ENCODE results near the gene MPL.

The MPL gene

DNA sequence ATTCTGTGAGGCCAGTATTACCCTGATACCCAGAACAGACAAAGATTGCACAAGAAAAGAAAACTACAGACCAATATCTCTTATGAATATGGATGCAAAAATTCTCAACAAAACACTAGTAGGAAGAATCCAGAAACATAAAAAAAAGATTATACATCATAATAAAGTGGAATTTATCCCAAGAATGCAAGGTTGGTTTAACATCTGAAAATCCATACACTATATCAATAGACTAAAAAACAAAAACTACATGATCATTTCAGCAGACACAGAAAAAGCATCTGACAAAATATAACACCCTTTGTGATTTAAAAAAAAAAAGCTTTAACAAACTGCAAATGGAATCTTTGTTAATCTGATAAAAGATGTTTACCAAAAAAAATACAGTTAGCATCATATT is 12.2 kb upstream of the MPL start:
- no peak for ATAC-seq
- TF ChIP-seq TOX (CRISPR knock-in tag; IDR thresholded peaks at IDR 0.05; ENCODE audit: borderline replicate concordance) = no peak
- TF ChIP-seq ESRRG (CRISPR knock-in tag; IDR thresholded peaks at IDR 0.05) = no peak
- TF ChIP-seq TSHZ2 (CRISPR knock-in tag; IDR thresholded peaks at IDR 0.05) = no peak

DNA sequence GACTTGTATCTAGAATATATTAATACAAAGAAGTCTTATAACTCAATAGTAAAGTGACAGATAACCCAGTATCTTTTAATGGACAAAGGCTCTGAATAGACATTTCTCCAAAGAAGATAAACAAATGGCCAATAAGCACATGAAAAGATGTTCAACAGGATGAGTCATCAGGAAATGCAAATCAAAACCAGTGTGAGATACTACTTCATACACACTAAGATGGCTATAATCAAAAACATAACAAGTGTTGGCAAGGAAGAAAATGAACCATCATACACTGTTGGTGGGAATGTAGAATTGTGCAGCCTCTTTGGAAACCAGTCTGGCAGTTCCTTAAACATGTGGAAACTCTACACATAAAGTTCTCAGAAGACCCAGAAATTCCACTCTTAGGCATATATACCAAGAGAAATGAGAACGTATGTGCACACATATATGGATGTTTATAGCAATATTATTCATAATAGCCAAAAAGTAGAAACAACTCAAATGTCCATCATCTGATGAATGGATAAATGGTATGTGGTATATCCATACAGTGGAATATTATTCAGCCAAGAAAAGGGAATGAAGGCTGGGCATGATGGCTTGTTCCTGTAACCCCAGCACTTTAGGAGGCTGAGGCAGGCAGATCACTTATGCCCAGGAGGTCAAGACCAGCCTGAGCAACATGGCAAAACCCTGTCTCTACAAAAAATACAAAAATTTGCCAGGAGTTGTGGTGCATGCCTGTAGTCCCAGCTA is 9.9 kb upstream of the MPL start:
- TF ChIP-seq CSRNP3 (CRISPR knock-in tag; IDR thresholded peaks at IDR 0.05) (no peak), PATZ1 (CRISPR knock-in tag; IDR thresholded peaks at IDR 0.05; ENCODE audit: borderline replicate concordance) (no peak), ZNF8 (CRISPR knock-in tag; IDR thresholded peaks at IDR 0.05) (peak; percentile 99)

GRCh38 chr1:43329995-43330751 is 7.4 kb upstream of the MPL start:
- TF ChIP-seq TCF4 (CRISPR knock-in tag; IDR thresholded peaks at IDR 0.05; ENCODE audit: borderline replicate concordance) = no peak
- TF ChIP-seq ZFP3 (CRISPR knock-in tag; IDR thresholded peaks at IDR 0.05) = no peak
- no peak for TF ChIP-seq TOX (CRISPR knock-in tag; IDR thresholded peaks at IDR 0.05; ENCODE audit: borderline replicate concordance)
- no peak for TF ChIP-seq SNAI2 (CRISPR knock-in tag; IDR thresholded peaks at IDR 0.05)
- ATAC-seq = peak; percentile 73

More for the DNA sequence above, 9.9 kb upstream of the MPL start:
- no peak for ATAC-seq

DNA sequence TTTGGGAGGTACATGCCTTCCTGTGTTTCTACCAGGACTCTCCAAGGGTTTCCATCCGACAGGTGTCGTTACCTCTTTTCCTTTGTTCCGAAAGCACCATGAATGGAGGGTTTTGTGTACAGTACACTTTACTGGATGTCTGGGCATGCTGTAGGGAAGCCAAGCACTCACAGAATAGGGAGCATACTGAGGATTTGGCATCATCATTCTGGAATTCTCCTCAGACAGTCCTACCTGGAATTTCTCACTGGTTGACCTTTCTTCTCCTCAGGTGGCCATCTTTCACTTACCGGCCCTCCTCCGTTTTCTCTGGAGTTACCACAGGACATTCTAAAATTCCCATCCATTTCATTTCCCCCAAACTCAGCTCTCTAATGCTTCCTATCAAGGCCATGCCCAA is 5.9 kb upstream of the MPL start:
- TF ChIP-seq TOX (CRISPR knock-in tag; IDR thresholded peaks at IDR 0.05; ENCODE audit: borderline replicate concordance) = no peak
- no peak for TF ChIP-seq ZNF70 (CRISPR knock-in tag; IDR thresholded peaks at IDR 0.05)
- TF ChIP-seq RARB (CRISPR knock-in tag; IDR thresholded peaks at IDR 0.05) = no peak
- no peak for TF ChIP-seq ZNF565 (CRISPR knock-in tag; conservative IDR thresholded peaks at IDR 0.05; ENCODE audit: low read depth)
- ATAC-seq = no peak

DNA sequence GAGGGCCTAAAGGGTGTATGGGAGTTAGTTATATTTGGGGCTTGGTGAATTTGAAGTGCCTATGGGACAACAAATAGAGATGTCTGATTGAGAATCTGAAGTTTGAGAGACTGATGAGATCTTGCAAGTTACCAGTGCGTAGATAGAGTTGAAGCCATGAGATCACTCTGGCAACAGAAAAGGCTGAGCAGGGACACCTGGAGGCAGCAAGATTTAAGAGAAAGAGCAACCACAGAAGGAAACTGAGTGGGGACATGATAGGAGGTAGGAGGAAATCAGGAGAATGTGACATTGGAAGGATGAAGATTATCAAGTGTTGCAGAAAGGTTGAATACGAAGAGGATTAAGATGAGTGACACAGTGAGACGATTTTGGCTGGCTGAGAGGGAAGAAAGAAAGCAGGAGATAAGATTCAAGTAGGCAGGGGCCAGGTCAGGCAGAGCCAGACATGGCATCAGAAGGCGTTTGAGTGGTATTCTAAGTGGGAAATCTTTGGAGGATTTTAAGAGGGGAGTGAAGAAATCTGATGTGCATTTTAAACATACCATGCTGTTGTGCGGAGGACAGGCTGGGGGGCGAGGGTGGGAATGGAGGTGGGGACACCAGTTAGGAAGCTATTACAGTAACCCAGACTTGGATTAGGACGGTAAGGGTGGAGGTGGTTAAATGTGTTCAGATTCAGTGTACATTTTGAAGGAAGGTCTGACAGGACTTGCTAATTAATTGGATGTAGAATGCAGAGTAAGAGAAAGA is 3.0 kb upstream of the MPL start:
- ATAC-seq = no peak
- no peak for TF ChIP-seq ISL1 (CRISPR knock-in tag; IDR thresholded peaks at IDR 0.05)
- TF ChIP-seq ZNF8 (CRISPR knock-in tag; IDR thresholded peaks at IDR 0.05) = no peak
- no peak for TF ChIP-seq SNAI2 (CRISPR knock-in tag; IDR thresholded peaks at IDR 0.05)
- no peak for TF ChIP-seq ZNF565 (CRISPR knock-in tag; conservative IDR thresholded peaks at IDR 0.05; ENCODE audit: low read depth)
- TF ChIP-seq CREB5 (CRISPR knock-in tag; IDR thresholded peaks at IDR 0.05; ENCODE audit: low read depth) = no peak

All from SK-N-SH treated with all-trans-retinoic acid at 6 μM for 48 hours (cell line).